Measurements from ENCODE around the gene MAN1B1. TPM values are rescaled to one million over a fixed set of nuclear protein-coding genes. Genes with fewer than 3 reads are reported as not detected.

The MAN1B1 gene
- total RNA-seq, 1 donor from 2014 or later, result 41.9 TPM

GRCh38 chr9:137145731-137146526 lies 59.1 kb downstream of the MAN1B1 start:
- Histone ChIP-seq H3K9me3 (no peaks in the 10 kb centered on the region), H3K36me3 (no peaks in the 10 kb centered on the region), H3K4me3 (no peak overlapping the region), H3K4me1 (no peaks in the 10 kb centered on the region), H3K27me3 (ENCODE audit: low read depth) (peaks cover 58% of the 10 kb centered on the region), H3K27ac (no peak overlapping the region)
- TF ChIP-seq CTCF (IDR thresholded peaks at IDR 0.05), result no peak
- ATAC-seq, result no peak
- intact Hi-C loops (cut with DNase I), result no loop called here
- DNase-seq, result no peak

DNA sequence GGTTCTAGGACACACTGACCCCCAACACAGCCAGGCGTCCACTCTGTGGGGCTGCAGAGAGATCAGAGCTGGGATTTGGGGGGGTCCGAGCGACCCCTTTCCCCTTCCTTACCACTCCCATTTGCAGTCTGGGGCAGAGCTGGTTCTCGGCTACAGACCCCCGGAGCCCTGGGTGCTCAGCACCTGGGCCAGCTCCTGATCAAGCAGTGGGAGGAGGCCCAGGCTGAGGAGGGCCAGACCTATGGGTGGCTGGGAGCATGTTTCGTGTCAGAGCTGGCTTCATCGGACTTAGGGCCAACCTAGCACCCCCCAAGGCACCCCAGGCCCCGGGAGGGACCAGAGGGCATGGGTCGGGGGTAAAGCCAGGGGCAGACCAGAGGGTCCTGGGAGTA lies 59.7 kb downstream of the MAN1B1 start:
- H3K27me3 ChIP-seq (ENCODE audit: low read depth), result peaks cover 52% of the 10 kb centered on the region
- no peak overlapping the region for H3K27ac ChIP-seq
- DNase-seq, result no peak
- no peaks in the 10 kb centered on the region for H3K9me3 ChIP-seq
- TF ChIP-seq CTCF (IDR thresholded peaks at IDR 0.05), result no peak
- no peak for ATAC-seq
- intact Hi-C loops (cut with DNase I), result no loop called here
- H3K4me3 ChIP-seq, result no peak overlapping the region
- no peaks in the 10 kb centered on the region for H3K36me3 ChIP-seq
- no peaks in the 10 kb centered on the region for H3K4me1 ChIP-seq

DNA sequence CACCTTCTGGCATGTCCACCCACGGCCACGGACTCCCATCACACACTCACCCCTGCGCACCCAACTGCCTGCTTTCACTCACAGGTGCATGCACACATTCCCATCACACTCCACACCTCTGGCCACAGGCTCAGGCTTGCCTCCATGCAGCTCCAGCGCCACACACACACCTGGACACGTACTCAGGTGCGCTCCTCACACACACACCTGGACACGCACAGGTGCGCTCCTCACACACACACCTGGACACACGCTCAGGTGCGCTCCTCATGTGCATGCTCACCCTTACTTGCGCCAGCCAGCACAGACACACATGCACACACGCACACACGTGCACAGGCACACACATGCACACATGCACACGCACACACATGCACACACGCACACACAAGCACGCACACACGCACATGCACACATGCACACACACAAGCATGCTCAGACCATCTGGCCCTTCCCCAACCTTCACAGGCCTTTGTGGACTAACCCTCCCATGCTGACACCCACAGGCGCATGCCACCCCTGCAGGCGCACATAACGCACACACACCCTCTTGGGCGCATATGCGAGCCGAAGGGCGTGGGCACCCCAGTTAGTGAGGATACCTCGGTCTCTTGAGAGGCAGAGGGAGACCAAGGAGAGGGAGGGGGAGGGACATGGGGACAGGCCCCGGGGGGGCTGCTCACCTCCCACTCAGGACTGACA lies 60.5 kb downstream of the MAN1B1 start:
- TF ChIP-seq CTCF (IDR thresholded peaks at IDR 0.05), result no peak
- Histone ChIP-seq H3K4me3 (no peak overlapping the region), H3K27me3 (ENCODE audit: low read depth) (peaks cover 44% of the 10 kb centered on the region)

DNA sequence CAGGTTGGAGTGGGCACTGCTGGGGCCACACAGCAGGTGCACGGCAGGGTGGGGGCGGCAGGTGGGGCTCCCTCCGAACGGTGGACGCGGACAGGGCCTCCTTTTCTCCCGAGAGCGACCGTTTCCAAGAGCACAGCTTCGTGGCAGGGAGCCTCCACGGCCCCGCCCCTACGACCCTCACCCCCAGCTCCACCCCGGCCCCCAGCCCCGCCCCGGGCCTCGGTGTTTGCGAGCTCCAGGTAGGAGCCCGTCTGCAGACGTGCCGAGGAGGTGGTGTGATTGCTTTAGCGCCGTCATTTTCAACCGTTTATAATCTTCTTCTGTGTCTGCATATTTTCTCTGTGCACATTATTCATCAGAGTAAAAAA lies 61.0 kb downstream of the MAN1B1 start:
- no peaks in the 10 kb centered on the region for H3K4me1 ChIP-seq
- intact Hi-C loops (cut with DNase I), result no loop called here
- no peak for DNase-seq
- H3K4me3 ChIP-seq, result no peak overlapping the region
- H3K27ac ChIP-seq, result no peak overlapping the region
- no peaks in the 10 kb centered on the region for H3K36me3 ChIP-seq
- ATAC-seq, result no peak
- H3K9me3 ChIP-seq, result no peaks in the 10 kb centered on the region
- no peak for TF ChIP-seq CTCF (IDR thresholded peaks at IDR 0.05)
- peaks cover 39% of the 10 kb centered on the region for H3K27me3 ChIP-seq (ENCODE audit: low read depth)

More for the DNA sequence above, 60.5 kb downstream of the MAN1B1 start:
- H3K36me3 ChIP-seq, result no peaks in the 10 kb centered on the region
- no peak overlapping the region for H3K27ac ChIP-seq
- intact Hi-C loops (cut with DNase I), result no loop called here
- H3K9me3 ChIP-seq, result no peaks in the 10 kb centered on the region
- DNase-seq, result no peak
- H3K4me1 ChIP-seq, result no peaks in the 10 kb centered on the region
- no peak for ATAC-seq

DNA sequence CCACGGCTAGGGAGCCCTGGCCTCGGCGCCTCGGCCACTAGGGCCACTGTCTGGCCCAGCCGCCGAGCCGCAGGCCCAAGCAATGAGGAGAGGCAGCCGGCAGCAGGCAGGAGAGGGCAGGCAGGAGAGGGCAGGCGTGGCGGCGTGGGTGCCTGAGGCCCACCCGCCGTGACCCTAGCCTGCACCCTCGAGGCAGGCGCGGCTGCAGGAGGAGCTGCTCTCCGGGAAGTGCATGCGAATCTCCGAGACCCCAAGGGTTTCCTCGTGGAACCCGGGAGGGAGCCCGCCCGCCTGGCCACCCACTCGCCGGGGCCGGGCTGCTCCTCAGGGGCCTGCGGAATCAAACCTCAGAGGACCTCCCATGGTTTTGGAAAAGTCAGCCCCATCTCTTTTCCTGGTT lies 61.5 kb downstream of the MAN1B1 start:
- ATAC-seq, result no peak
- intact Hi-C loops (cut with DNase I), result no loop called here
- Histone ChIP-seq H3K9me3 (no peaks in the 10 kb centered on the region), H3K4me1 (no peaks in the 10 kb centered on the region), H3K4me3 (no peak overlapping the region), H3K36me3 (no peaks in the 10 kb centered on the region), H3K27me3 (ENCODE audit: low read depth) (peaks cover 34% of the 10 kb centered on the region), H3K27ac (no peak overlapping the region)
- no peak for TF ChIP-seq CTCF (IDR thresholded peaks at IDR 0.05)
- no peak for DNase-seq
